MM.1S (cell line): ENCODE results near the gene GINS2.

Experiments used
- CTCF ChIP-seq: fragments of 300-600 bp; sonication (generic); IDR thresholded peaks from 2 replicates; pipeline ENCODE4 v1.5.1; 2016; ENCODE audit warnings: antibody characterized with exemption, low read length, mixed read lengths
- EZH2phosphoT487 ChIP-seq: fragments of 300-600 bp; sonication (generic); IDR thresholded peaks from 2 replicates; pipeline ENCODE4 v1.6.1; 2018; ENCODE audit warnings: antibody characterized with exemption, low read length

GRCh38 chr16:85642762-85643358, 45.9 kb downstream of the GINS2 start:
- TF ChIP-seq CTCF: no peak
- no peak for TF ChIP-seq EZH2phosphoT487
